ENCODE results near the gene AKR1C8. TPM values are rescaled to one million over a fixed set of nuclear protein-coding genes. Genes with fewer than 3 reads are reported as not detected.

The AKR1C8 gene
- 0.27 TPM in 1 of 2 replicates, not detected in the other for total RNA-seq (2022)
- percentile 24 among the genes with signal in this experiment for Bru-seq, nascent RNA
- BruChase-seq, experiment 1, labeled RNA remaining after a 6-hour chase, result percentile 31 among the genes with signal in this experiment
- percentile 35 among the genes with signal in this experiment for BruChase-seq, experiment 2, labeled RNA remaining after a 2-hour chase
- long read RNA-seq, result 0 reads

- POLR2A ChIA-PET, result no interaction called here
- TF ChIP-seq CTCF (IDR thresholded peaks at IDR 0.05; ENCODE audit: unreplicated experiment), result no peak
- Mint-ChIP-seq H3K36me3 (ENCODE audit: insufficient read depth, unreplicated experiment) (no peaks in the 10 kb centered on the region), H3K4me1 (ENCODE audit: insufficient read depth, unreplicated experiment) (peaks cover 5% of the 10 kb centered on the region), H3K4me3 (ENCODE audit: unreplicated experiment) (no peak within 1 kb of the TSS), H3K27ac (ENCODE audit: low read depth, unreplicated experiment) (no peak within 1 kb of the TSS), H3K9me3 (ENCODE audit: unreplicated experiment) (no peaks in the 10 kb centered on the region), H3K27me3 (ENCODE audit: insufficient read depth, unreplicated experiment) (no peaks in the 10 kb centered on the region)
- no peak for DNase-seq (ENCODE audit: unreplicated experiment)
- intact Hi-C loops (cut with micrococcal nuclease), result no loop called here
- CTCF ChIA-PET, result no interaction called here
- no TSS peak for BruUV-seq (replicated peaks)
Measured at GRCh38 chr10:5184987-5185775, at the start of gene AKR1C8. AKR1C8 (minus strand) TSS chr10:5185150; CDS start chr10:5185104, 46 bp downstream.

DNA sequence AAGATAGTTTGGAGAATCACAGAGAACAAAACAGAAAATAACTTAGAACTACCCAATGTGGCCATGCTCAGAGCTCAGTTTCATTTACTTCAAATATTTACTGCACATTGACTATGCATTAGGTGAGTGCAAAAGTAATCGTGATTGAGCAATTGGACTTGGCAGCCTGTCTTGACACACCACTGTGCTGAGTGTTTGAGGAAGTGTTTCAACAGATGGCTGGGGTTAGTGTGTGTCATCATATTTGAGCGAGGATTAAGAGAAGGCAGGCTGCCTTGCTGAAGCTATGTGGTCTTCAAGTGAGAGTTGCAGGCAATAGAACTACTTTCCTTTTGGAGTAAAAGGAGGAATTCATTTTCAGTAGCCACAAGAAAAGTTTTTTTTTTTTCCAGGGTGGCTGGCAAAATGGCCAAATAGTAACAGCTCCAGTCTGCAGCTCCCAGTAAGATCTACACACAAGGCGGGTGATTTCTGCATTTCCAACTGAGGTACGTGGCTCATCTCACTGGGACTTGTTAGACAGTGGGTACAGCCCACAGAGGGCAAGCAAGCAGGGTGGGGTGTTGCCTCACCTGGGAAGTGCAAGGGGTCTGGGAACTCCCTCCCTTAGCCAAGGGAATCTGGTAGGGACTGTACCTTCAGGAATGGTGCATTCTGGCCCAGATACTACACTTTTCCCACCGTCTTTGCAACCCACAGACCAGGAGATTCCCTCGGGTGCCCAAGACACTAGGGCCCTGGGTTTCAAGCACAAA, 49.3 kb upstream of the AKR1C8 start:
- peak; percentile 96 for DNase-seq (ENCODE audit: unreplicated experiment)
- peaks cover 18% of the 10 kb centered on the region for H3K9me3 Mint-ChIP-seq (ENCODE audit: unreplicated experiment)
- H3K4me1 Mint-ChIP-seq (ENCODE audit: insufficient read depth, unreplicated experiment), result peaks cover 7% of the 10 kb centered on the region
- no peak overlapping the region for H3K4me3 Mint-ChIP-seq (ENCODE audit: unreplicated experiment)
- intact Hi-C loops (cut with micrococcal nuclease), result no loop called here
- no peaks in the 10 kb centered on the region for H3K36me3 Mint-ChIP-seq (ENCODE audit: insufficient read depth, unreplicated experiment)
- H3K27me3 Mint-ChIP-seq (ENCODE audit: insufficient read depth, unreplicated experiment), result no peaks in the 10 kb centered on the region
- H3K27ac Mint-ChIP-seq (ENCODE audit: low read depth, unreplicated experiment), result no peak overlapping the region
- no TSS peak for BruUV-seq (replicated peaks)
- CTCF ChIA-PET, result interaction anchor here (0.6 to 1.4 kb wide), 4 partner anchors 25 to 385 kb away, joined by 3 to 8 read pairs (median 3); no protein-coding TSS in a partner anchor
- POLR2A ChIA-PET, result interaction anchor here (0.6 to 1.5 kb wide), 3 partner anchors 13 to 56 kb away, joined by 3 to 6 read pairs (median 4); no protein-coding TSS in a partner anchor
- no peak for TF ChIP-seq CTCF (IDR thresholded peaks at IDR 0.05; ENCODE audit: unreplicated experiment)

- CTCF ChIA-PET, result interaction anchor here (1.4 kb wide), 1 partner anchor 384 kb away, joined by 8 read pairs; no protein-coding TSS in a partner anchor
Measured at GRCh38 chr10:5233324-5233723, 48.4 kb upstream of the AKR1C8 start.

More at GRCh38 chr10:5233324-5233723, 48.4 kb upstream of the AKR1C8 start:
- Mint-ChIP-seq H3K9me3 (ENCODE audit: unreplicated experiment) (peaks cover 18% of the 10 kb centered on the region), H3K4me3 (ENCODE audit: unreplicated experiment) (no peak overlapping the region), H3K36me3 (ENCODE audit: insufficient read depth, unreplicated experiment) (no peaks in the 10 kb centered on the region), H3K27me3 (ENCODE audit: insufficient read depth, unreplicated experiment) (no peaks in the 10 kb centered on the region), H3K27ac (ENCODE audit: low read depth, unreplicated experiment) (no peak overlapping the region), H3K4me1 (ENCODE audit: insufficient read depth, unreplicated experiment) (peaks cover 7% of the 10 kb centered on the region)
- no peak for DNase-seq (ENCODE audit: unreplicated experiment)
- BruUV-seq (replicated peaks), result no TSS peak
- intact Hi-C loops (cut with micrococcal nuclease), result no loop called here
- TF ChIP-seq CTCF (IDR thresholded peaks at IDR 0.05; ENCODE audit: unreplicated experiment), result no peak
- POLR2A ChIA-PET, result interaction anchor here (1.2 to 1.5 kb wide), 2 partner anchors 12 to 57 kb away, joined by 3 to 6 read pairs; no protein-coding TSS in a partner anchor

Measured in MCF 10A (cell line).